GM21367 (cell line): ENCODE data around the gene ANXA6.

Source experiments
- ATAC-seq: cut with Tn5 transposase; IDR thresholded peaks from one replicate; pipeline ENCODE4 v1.9.1; 2021; ENCODE audit not compliant: unreplicated experiment

The ANXA6 gene

DNA sequence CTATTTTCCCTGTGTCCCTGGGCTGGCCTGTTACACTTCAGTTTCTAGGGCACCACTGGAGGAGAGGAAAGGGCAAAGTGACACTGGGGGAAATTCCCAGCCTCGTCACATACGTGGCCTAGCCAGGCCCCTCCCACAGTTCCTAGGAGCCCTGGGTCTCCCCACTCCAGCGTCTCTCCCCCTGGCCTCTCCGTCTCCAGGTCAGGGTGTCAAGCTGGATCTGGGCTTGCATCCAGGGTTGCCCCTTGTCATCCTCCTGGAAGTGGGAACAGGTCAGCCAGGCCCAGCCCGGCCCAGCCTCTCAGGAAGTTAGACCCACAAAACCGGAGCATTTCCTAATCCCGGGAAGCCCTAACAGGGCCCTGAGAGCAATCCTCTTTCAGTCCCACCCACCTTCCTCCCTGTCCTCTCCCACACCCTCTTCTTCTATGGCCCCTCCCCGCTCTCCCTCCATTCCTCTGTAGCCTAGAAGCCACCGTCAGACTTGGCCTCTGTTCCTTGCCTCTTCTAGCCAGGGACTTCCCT, 72.0 kb downstream of the ANXA6 start:
- no peak for ATAC-seq

DNA sequence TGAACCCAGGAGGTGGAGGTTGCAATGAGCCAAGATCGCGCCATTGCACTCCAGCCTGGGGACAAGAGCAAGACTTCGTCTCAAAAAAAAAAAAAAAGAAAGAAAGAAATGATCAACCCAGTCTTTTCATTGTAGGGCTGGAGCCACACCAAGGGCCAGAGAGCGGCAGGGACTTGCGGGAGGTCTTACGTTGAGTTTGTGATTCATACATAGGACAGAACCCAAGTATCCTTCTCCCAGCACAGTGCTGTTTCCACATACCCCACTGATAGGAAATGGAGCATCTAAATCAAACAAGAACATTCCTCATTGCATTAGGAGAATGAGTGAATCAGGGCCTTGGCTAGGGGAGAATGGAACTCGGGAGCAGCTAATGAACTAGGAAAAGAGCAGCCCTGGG, 73.2 kb downstream of the ANXA6 start:
- no peak for ATAC-seq

DNA sequence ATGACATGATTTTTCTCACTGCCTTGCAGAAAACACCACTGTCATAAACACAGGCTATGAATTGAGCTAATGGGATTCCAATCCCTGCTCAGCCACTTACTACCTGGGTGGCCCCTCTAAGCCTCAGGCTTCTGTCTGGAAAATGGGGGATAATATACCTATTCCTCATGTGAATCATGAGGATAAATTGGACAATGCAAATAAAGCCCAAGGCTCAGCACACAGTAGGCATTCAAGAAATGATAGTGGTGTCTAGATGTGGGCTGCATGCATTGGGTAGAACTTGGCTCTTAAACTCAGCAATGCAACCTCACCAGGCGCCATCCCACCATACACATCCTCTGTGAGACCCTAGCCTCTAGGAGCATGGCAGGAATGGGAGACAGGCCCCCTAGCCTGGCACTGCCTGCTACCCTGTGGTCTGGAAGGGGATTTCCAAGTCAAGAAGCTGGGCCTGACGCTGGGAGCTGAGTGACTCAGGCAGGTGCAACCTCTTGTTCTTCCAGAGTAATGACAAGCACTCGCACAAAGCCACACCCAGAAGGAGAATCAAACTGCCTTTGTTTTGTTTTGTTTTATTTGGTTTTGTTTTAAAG, 74.4 kb downstream of the ANXA6 start:
- ATAC-seq = no peak

DNA sequence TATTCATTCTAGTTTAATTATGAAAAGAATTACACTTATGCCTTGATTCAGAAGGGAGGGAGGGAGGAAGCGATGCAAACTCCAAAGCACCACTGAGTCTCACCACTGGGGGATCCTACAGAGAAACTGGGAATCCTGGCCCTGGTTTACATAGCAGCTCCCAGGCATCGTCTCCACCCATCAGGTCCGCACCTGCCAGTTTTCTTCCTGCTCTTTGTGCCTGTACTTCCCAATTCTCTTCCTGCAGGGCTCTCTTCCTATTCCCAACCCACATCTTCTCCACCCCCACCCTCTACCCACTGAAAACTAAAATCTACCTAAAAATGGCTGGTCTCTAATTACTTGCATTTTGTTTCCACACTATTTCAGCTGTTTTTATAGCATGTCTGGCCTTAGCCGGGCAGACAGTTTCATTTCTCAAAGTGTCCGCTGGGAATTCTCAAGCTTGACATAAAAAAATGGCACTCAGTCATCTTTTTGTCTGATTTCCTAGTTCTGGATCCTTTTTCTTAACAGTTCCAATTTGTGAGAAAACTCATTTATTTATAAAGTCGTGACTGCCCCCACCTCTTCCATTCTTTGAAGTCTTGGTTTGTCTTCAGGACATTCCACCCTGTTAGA, 75.2 kb downstream of the ANXA6 start:
- ATAC-seq = no peak

DNA sequence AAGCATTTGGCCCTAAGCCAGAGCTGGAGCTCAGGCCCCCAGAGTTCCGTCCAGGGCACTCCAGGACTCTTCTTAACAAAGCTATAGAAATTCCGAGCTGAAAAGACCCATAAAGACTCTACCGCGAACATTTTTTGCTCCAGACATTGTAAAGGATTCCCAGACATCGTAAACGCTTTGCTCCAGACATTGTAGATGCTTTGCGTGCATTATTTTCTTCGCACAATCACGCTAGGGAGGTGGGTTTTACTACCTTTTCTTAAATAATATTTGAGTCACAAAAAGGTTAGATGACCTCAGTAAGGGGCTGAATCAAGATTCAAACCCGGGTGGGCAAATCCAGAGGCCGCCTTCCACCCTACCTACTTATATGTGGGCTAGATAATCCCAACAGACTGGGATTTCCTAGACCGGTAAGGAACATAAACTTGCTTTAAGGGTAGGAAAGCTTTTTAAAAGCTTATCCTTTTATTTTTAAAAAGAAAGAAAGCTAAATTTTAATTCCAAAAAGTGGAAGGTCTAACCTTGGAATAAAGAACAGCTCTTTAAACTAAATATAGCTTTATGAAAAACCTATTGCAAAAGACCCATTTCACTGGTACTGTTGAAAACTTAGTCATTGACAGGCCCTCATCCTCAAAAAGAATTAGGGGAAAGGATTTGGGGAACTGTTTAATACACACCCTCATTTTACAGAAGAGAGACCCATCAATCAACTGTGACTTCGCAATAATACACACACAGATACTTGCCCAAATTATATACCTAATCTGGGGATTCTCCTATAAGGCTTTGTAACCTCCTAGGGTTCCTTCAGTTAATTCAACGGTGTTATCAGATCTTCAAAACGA, 75.9 kb downstream of the ANXA6 start:
- no peak for ATAC-seq

DNA sequence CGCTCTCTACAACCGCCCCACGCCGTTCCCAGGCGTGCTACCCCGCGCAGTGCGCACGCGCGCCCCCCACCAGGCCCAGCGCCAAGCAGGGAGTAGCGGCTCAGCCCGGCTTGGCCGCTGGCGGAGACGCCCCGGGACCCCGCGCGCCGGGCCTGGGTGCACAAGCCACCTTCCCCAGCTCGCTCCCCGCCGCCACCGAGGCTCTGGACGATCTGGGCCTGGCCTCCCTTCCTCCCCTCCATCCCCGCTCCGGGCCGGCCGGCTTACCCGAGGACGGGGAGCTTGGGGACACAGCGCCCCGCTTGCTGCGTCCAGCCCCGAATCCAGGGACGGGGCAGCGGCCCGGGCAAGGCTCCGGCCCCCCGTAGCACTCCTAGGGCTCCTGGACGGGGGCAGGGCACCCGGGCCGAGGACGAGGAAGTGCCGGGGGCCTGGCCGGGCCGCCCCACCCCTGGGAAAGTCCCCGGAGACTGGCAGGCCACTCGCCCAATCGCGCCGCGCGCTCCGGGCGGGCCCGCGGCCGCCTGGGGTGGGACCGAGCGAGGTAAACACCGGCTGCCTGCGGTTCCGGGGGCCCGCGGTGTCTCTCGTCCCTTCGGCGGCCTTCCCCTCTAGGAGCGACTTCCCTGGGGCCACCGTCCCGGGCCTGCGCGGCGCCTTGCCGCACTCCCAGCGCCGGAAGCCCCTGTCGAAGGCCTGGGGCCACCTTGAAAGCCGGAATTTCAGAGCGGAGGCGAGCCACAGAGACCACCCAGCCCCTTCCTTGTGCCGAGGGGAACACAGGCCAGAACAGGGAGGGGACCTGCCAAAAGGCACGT, 76.8 kb downstream of the ANXA6 start, which contains the start of gene TNIP1:
TSS of gene TNIP1 (minus strand) at position 422 of the 818 bp plus-strand sequence. CDS start 15,939 bp downstream, outside the sequence.
- ATAC-seq = peak; percentile 57

DNA sequence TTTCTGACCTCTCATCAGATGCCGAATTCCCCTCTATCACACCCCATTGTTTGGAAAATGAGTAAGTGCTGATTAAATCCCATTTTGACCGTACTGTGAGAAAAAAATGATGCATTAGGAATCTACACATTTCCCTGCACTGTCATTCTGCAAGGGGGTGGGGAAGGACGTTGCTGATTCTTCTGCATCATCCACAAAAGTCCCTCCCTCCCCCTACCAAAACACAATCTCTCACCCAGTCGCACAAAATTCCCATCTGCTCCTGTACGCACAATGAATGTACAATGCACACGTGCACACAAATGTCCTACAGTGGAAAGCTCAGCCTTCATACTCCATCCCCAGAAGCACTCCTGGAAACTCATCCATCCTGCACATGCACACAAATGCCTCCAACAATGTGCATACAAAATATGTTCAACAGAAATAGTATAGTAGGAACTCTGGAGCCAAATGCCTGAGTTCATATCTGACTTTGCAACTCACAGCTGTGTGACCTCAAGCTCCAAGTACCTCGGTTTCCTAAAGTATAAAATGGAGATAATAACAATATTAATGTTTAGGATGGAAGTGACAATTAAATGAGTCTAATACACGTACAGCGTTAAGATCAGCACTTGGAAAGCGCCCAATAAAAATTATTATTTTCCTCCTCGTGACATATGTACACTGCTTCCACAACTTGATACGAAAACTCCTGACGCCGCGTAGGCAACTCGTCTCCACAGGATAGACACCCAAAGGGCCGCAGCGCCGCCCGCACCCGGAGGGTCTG, 77.6 kb downstream of the ANXA6 start:
- no peak for ATAC-seq

DNA sequence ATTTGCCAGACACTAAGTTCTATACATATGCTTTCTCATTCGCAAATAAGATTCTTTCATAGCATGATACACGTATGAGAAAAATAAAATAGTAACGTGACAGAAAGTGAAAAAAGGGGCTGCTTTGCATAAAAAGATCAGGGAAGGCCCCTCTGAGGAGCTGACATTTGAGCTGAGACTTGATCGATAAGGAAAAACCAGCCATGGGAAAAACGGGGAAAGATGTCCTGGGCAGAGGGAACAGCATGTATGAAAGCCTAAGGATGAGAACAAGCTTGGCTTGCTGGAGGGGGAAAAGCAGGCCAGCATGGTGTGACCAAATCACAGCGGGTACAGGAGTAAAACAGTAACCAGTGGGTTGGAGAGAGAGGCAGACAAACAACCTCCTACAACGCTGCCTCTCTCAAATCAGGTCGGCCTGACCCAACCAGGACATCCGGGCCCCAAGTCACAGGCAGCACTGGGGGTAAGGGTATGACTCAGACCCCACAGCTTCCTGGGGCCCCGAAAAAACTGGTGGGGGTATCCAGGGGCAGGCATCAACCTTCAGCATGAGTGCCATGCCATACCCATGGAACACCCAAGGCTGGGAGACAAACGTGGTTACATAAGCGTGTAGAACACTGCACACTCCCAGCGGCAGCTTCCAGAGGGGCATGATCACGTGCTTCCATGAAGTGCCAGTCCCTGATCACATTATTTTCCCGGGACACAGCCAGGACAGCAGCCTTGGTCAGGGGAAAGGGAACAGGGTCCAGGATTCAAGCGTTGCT, 78.9 kb downstream of the ANXA6 start:
- peak; percentile 41 for ATAC-seq

DNA sequence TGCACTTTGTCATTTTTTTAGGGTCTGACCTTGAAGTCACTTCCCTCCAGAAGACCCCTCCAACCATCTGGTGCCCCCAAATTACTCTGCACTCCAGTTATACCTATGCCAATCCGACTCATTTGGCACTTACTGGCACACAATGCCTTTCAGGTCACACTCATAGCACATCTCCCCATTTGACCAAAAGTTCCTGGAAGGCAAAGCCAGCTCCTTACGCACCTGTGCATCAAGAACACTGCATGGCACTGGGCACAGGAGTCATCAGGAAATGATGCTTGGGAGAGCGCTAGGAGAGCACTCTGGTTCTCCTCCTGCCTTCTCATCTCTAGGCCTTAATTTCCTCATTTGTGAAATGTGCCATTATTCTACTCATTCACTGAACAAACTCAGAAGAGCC, 79.6 kb downstream of the ANXA6 start:
- no peak for ATAC-seq

DNA sequence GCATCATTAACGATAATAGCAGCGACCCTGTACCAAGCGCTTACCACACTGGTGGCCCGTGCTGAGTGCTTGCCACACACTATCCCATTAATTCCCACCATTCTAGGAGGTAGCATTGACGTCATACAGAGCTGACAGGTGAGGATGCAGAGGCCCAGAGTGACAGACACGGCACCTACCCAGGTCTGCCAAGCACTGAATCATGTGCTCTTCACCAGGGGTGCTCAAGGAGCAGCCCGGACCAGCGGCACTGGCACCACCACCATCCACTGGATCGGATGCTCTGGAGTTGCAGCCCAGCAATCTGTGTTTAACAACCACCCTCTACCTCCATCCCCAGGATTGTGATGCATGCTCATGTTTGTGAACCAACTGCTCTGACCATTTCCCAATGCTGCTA, 80.2 kb downstream of the ANXA6 start:
- ATAC-seq = no peak

DNA sequence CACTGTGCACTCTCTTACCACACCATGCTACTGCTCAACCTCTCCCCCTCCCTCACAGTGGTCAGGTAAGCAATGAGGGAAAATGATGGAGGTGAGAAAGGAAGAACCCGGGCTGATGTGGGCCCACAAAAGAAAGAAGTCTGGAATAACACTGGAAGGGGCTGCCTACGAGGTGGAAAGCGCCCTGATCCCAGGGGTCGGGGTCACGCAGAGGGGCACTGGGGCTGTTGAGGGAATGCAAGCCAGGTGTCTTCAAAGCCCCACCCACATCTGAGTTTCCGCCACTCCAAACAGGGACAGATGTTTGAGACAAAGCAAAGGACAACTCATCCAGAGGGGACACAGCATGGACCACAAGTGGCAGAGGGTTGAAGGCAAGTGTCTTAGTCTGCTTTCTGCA, 81.0 kb downstream of the ANXA6 start:
- ATAC-seq = no peak

DNA sequence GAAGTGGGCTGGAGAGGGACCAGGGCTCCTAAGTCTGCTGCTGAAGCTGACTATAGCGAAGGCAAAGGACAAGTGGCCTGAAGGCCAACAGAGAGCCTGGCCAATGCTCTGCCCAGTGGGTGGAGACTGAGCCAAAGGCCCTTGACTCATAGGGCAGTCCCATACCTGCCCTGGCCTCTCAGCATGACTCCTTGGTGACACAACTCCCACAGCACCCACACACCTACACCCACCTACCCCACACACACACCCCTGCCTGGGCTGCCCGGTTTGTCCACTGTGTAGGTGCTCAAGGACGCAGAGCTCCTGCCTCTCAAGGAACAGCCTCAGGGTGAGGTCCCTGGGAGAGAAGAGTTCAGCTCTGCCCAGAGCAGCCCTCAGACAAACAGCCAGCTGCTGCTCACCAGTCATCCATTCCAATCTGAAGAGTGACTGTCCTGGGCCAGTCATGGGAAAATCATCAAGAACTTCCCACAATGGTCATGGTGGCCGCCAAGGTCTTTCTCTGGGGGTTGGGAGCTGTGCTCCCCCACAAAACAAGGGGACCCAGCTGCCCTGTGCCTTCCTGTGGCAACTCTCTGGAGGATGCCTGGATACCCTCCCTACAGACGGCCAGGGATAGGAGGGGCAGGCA, 81.8 kb downstream of the ANXA6 start:
- ATAC-seq = no peak

DNA sequence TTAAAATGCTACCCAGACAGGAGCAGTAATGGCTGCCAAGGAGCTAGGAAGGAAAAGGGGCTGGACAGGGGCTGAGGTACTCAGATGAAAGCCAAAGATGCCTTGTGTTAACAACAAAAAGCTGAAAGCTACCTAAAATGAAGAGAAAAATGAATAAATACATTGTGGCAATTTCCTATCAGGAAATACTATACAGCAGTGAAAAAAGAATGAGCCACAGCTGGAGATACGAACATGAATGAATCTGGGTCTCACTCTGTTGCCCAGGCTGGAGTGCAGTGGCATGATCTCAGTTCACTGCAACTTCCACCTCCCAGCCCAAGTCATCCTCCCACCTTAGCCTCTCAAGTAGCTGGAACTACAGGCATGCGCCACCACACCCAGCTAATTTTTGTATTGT, 83.0 kb downstream of the ANXA6 start:
- no peak for ATAC-seq

DNA sequence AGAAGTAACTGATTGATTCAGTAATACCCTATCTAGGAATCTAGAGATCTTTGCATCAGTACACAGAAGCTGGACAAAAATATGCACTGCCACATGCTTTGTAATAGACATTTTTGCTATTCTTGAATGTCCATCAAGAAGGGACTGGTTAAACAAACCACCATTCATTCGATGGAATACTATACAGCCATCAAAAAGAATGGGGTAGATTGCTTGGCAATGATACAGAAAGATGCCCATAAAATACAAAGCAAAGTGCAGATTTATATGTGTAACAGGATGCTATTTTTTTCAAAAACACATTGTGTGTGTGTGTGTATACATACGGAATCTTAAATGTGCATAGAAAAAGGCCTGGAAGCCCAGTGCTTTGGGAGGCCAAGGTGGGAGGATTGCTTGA, 84.3 kb downstream of the ANXA6 start:
- no peak for ATAC-seq

DNA sequence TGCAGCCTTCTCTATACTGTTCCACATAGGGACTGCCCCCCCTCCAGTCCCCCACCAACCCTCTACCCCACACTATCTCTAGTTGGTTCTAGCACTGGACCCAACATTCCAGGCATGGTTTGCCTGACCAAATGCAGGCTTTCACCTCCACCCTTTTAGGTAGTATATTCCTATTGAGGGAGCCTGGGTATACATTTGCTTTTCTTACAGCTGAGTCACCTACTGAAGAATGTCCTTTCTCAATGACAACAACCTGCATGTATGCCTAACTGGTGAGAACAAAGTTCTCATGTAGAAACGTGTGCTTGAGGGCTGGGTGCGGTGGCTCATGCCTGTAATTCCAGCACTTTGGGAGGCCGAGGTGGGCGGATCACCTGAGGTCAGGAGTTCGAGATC, 85.0 kb downstream of the ANXA6 start:
- ATAC-seq = no peak

DNA sequence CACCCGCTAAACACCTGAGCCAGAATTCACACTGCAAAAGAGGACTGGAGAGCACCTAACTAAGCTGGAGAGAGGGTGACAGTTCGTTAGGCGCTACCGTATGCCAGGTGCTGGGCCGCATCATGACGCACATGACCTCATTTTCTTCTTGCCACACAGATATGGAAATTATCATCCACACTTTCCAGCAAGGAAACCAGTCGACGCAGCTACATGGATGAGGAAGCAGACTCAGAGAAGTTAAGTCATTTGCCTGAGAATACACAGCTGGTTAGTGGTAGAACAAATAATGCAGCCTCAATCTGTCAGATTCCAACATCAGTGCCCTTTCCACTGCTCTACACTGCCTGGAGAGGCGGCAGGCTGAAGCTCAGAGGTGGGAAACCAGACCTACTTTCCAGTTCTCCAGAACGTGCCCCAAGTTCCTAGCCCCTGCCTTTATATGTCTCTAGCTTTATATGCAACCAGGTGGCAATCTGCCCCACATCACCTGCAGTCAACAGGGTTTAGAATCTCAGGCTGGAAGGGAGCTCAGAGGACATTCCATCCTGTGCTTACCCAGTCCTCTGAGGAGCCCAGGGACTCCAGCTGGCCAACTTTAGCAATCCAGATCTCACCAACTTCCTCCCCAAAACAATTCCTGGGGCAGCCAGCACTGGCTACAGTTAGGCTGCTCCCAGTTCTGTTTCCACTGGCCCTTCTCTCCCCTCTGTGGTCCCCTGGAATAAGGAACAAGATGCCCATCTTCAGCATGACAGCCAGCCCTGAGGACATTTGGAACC, 85.5 kb downstream of the ANXA6 start:
- no peak for ATAC-seq

DNA sequence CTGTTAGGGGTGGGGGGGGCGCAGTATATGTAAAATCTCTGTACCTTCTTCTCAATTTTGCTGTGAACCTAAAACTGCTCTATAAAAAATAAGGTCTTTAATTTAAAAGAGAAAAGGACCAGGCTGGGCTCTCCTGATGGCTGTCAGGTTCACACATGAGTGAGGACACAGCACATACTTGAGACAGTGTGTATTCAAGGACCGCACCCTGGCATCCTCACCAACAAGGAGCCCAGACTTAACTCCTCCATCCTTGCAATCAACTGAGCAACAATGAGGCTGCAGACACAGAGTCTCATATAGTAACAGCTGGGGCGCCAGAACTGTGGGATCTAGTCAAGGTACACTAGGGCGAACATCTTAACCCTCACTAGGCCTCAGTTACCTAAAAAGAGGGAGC, 86.6 kb downstream of the ANXA6 start:
- ATAC-seq = no peak

DNA sequence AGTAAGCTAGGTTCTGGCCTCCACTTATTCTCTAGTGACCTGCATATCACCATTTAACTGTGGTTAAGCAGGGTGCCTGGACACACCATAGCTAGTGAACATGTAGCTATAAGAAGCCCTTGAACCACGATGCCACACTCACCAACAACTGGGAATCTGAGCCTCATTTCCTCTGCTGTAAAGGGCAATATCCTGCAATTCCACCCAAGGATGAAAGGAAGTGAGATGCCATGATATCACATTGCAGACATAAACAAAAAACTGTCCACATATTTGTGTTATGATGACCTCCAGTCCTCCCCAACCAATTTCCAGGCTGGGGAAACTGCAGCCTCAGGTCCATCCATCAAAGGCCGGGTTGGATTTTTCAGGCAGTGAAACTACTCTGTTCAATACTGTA, 87.1 kb downstream of the ANXA6 start:
- ATAC-seq = no peak
